H9 (cell line): ENCODE data around the gene CTBS. TPM values are rescaled to one million over a fixed set of nuclear protein-coding genes. Genes with fewer than 3 reads are reported as not detected.

Source experiments
- DNase-seq: peaks from one replicate; pipeline ENCODE4 v3.0.0-alpha.2; 2017
- H2AFZ ChIP-seq: one replicate; pipeline ENCODE4 v1.6.1; 2013; ENCODE audit warnings: mild to moderate bottlenecking, low read length, control low read depth, moderate library complexity
- H2AK5ac ChIP-seq: 2 replicates; pipeline ENCODE4 v1.6.1; 2013; ENCODE audit warnings: low read length, control low read depth, mixed read lengths; ENCODE audit not compliant: insufficient read length
- H2BK120ac ChIP-seq: one replicate; pipeline ENCODE4 v1.6.1; 2013; ENCODE audit warnings: low read depth, mild to moderate bottlenecking, low read length, control low read depth, inconsistent platforms; ENCODE audit not compliant: poor library complexity, severe bottlenecking
- H2BK12ac ChIP-seq: 2 replicates; pipeline ENCODE4 v1.6.1; 2013; ENCODE audit warnings: low read length, control low read depth, mixed read lengths, low read depth; ENCODE audit not compliant: insufficient read length
- H2BK15ac ChIP-seq: 2 replicates; pipeline ENCODE4 v1.6.1; 2013; ENCODE audit warnings: low read depth, low read length, control low read depth
- H2BK20ac ChIP-seq: one replicate; pipeline ENCODE4 v1.6.1; 2013; ENCODE audit warnings: low read depth, mild to moderate bottlenecking, low read length, control low read depth, inconsistent platforms; ENCODE audit not compliant: poor library complexity, severe bottlenecking
- H2BK5ac ChIP-seq: 2 replicates; pipeline ENCODE4 v1.6.1; 2013; ENCODE audit warnings: low read length, control low read depth, mixed read lengths; ENCODE audit not compliant: insufficient read length
- H3K14ac ChIP-seq: 2 replicates; pipeline ENCODE4 v1.6.1; 2013; ENCODE audit warnings: low read length, control low read depth; ENCODE audit not compliant: insufficient read depth
- H3K18ac ChIP-seq: 2 replicates; pipeline ENCODE4 v1.6.1; 2013; ENCODE audit warnings: low read depth, mild to moderate bottlenecking, mixed read lengths, low read length, control low read depth; ENCODE audit not compliant: insufficient read length
- H3K23ac ChIP-seq: 2 replicates; pipeline ENCODE4 v1.6.1; 2013; ENCODE audit warnings: low read length, control low read depth, mixed read lengths, low read depth; ENCODE audit not compliant: insufficient read length
- H3K23me2 ChIP-seq: 2 replicates; pipeline ENCODE4 v1.6.1; 2013; ENCODE audit warnings: low read depth, mild to moderate bottlenecking, mixed read lengths, low read length, control low read depth; ENCODE audit not compliant: insufficient read length, poor library complexity, severe bottlenecking
- H3K27ac ChIP-seq: 2 replicates; pipeline ENCODE4 v1.5.1; 2013; ENCODE audit warnings: low read length, control low read depth, mixed read lengths, low read depth; ENCODE audit not compliant: insufficient read length
- H3K27me3 ChIP-seq: 2 replicates; pipeline ENCODE4 v1.6.1; 2013; ENCODE audit warnings: low read length, control low read depth, inconsistent platforms; ENCODE audit not compliant: insufficient read depth
- H3K4ac ChIP-seq: 2 replicates; pipeline ENCODE4 v1.6.1; 2013; ENCODE audit warnings: low read depth, mild to moderate bottlenecking, control low read depth, inconsistent platforms, low read length, moderate library complexity
- H3K4me1 ChIP-seq: 2 replicates; pipeline ENCODE4 v1.6.1; 2013; ENCODE audit warnings: low read length, control low read depth, inconsistent platforms; ENCODE audit not compliant: insufficient read depth
- H3K4me2 ChIP-seq: 2 replicates; pipeline ENCODE4 v1.6.1; 2013; ENCODE audit warnings: low read length, control low read depth, mixed read lengths; ENCODE audit not compliant: insufficient read length, insufficient read depth
- H3K56ac ChIP-seq: 2 replicates; pipeline ENCODE4 v1.6.1; 2013; ENCODE audit warnings: low read depth, mild to moderate bottlenecking, mixed read lengths, low read length, control low read depth; ENCODE audit not compliant: insufficient read length
- H3K79me1 ChIP-seq: 2 replicates; pipeline ENCODE4 v1.6.1; 2013; ENCODE audit warnings: low read depth, mild to moderate bottlenecking, moderate library complexity, low read length, control low read depth, inconsistent platforms; ENCODE audit not compliant: insufficient read depth, poor library complexity, severe bottlenecking
- H3K79me2 ChIP-seq: 2 replicates; pipeline ENCODE4 v1.6.1; 2013; ENCODE audit warnings: low read length, control low read depth, inconsistent platforms; ENCODE audit not compliant: insufficient read depth
- H3K9ac ChIP-seq: 2 replicates; pipeline ENCODE4 v1.6.1; 2013; ENCODE audit warnings: low read length, control low read depth, mixed read lengths; ENCODE audit not compliant: insufficient read length; ENCODE audit errors: extremely low read depth
- H3K9me3 ChIP-seq: one replicate; pipeline ENCODE4 v1.6.1; 2013; ENCODE audit warnings: low read depth, low read length, inconsistent platforms; ENCODE audit not compliant: control insufficient read depth
- H3T11ph ChIP-seq: one replicate; pipeline ENCODE4 v1.6.1; 2013; ENCODE audit warnings: mild to moderate bottlenecking, low read length, control low read depth, inconsistent platforms
- H4K20me1 ChIP-seq: one replicate; pipeline ENCODE4 v1.6.1; 2013; ENCODE audit not compliant: control insufficient read depth, insufficient read length, insufficient read depth
- H4K5ac ChIP-seq: 2 replicates; pipeline ENCODE4 v1.6.1; 2013; ENCODE audit warnings: low read depth, mild to moderate bottlenecking, mixed read lengths, low read length, control low read depth; ENCODE audit not compliant: insufficient read length
- H4K8ac ChIP-seq: replicated peaks from 2 replicates; pipeline ENCODE4 v1.6.1; 2013; ENCODE audit warnings: low read length, control low read depth, mixed read lengths, low read depth; ENCODE audit not compliant: insufficient read length
- H4K91ac ChIP-seq: 2 replicates; pipeline ENCODE4 v1.6.1; 2013; ENCODE audit warnings: low read depth, mild to moderate bottlenecking, moderate library complexity, mixed read lengths, low read length, control low read depth; ENCODE audit not compliant: insufficient read length
- H3K27ac Mint-ChIP-seq, 3 experiments: 2 replicates in 2 of 3; 3 replicates in 1 of 3; pipeline ENCODE4 v1.8.0; 2020 to 2021; ENCODE audit warnings: mixed read lengths in 3 of 3, mild to moderate bottlenecking in 1 of 3, moderate library complexity in 1 of 3
- H3K27me3 Mint-ChIP-seq: 2 replicates; pipeline ENCODE4 v1.8.0; 2021; ENCODE audit warnings: low read depth, mild to moderate bottlenecking, moderate library complexity, mixed read lengths
- H3K36me3 Mint-ChIP-seq, 3 experiments: 2 replicates in 2 of 3; 3 replicates in 1 of 3; pipeline ENCODE4 v1.8.0; 2020 to 2021; ENCODE audit warnings: low read depth in 3 of 3, mixed read lengths in 3 of 3; ENCODE audit not compliant: insufficient read depth in 1 of 3
- H3K4me1 Mint-ChIP-seq, 2 experiments: 2 replicates each; pipeline ENCODE4 v1.8.0; 2020; ENCODE audit warnings: mixed read lengths in 2 of 2
- H3K4me3 Mint-ChIP-seq, 2 experiments: 2 replicates in 1 of 2; 3 replicates in 1 of 2; pipeline ENCODE4 v1.8.0; 2020 to 2021; ENCODE audit warnings: mild to moderate bottlenecking in 2 of 2, mixed read lengths in 2 of 2, moderate library complexity in 1 of 2
- H3K9me3 Mint-ChIP-seq, 2 experiments: 2 replicates in 1 of 2; 3 replicates in 1 of 2; pipeline ENCODE4 v1.8.0; 2020; ENCODE audit warnings: mild to moderate bottlenecking in 2 of 2, mixed read lengths in 2 of 2, moderate library complexity in 1 of 2
- CTCF ChIP-seq: fragments of 200-600 bp; sonication (generic); conservative IDR thresholded peaks from 3 replicates; pipeline ENCODE4 v1.8.0; 2021; ENCODE audit warnings: antibody characterized with exemption, mild to moderate bottlenecking
- WGBS: extraction: QIAGEN DNeasy Blood & Tissue Kit; methylation state at CpG from one replicate; pipeline ENCODE4 v1.1.7; 2013; ENCODE audit warnings: missing lambda C conversion rate, low lambda C conversion rate, mixed read lengths; ENCODE audit not compliant: insufficient read length; ENCODE audit errors: extremely low coverage; 5-methylcytosine and 5-hydroxymethylcytosine counted together
- total RNA-seq: library from RNA; stranded (reverse); gene quantifications from 2 replicates; pipeline ENCODE4 v1.2.1, GENCODE V29; 2021

CTBS gene
- total RNA-seq, 1 experiment from 2014 or later: 2.8 TPM

- no peak overlapping the region for H3T11ph ChIP-seq
- H3K4ac ChIP-seq: no peak overlapping the region
- H4K91ac ChIP-seq: no peak overlapping the region
- peaks cover 3% of the 10 kb centered on the region; the same call in 1 of the 2 replicates for H3K4me1 ChIP-seq
- no peaks in the 10 kb centered on the region for H3K27me3 ChIP-seq
- H3K27ac ChIP-seq: peak overlapping the region; percentile 12
- H3K23me2 ChIP-seq: peaks cover 4% of the 10 kb centered on the region
- Mint-ChIP-seq H3K4me1 (peaks cover 23 to 26% of the 10 kb centered on the region in 2 experiments), H3K9me3 (peaks cover 16 to 18% of the 10 kb centered on the region in 2 experiments), H3K27ac (peak overlapping the region; percentile 22 to 98 (median 94); a peak in 4 of 7 replicates), H3K36me3 (peaks cover 5 to 11% (median 5%) of the 10 kb centered on the region in 3 experiments; a peak in 6 of 7 replicates), H3K4me3 (peak overlapping the region; percentile 97 to 100), H3K27me3 (no peaks in the 10 kb centered on the region; the same call in 1 of the 2 replicates)
- H2BK12ac ChIP-seq: no peak overlapping the region
- peak overlapping the region; percentile 67 for H3K4me2 ChIP-seq
- no peak overlapping the region for H4K5ac ChIP-seq
- H4K8ac ChIP-seq: no peak overlapping the region
- H2BK120ac ChIP-seq: no peak overlapping the region
- DNase-seq: no peak
- no peak overlapping the region for H2AFZ ChIP-seq
- no peak overlapping the region for H3K14ac ChIP-seq
- WGBS: no CpG with 5 or more reads among the region's 26 CpGs
- H2BK5ac ChIP-seq: no peak overlapping the region
- H4K20me1 ChIP-seq: no peaks in the 10 kb centered on the region
- peaks cover 8% of the 10 kb centered on the region; the same call in 1 of the 2 replicates for H3K79me2 ChIP-seq
- H3K9ac ChIP-seq: peak overlapping the region; percentile 20
- no peaks in the 10 kb centered on the region for H3K79me1 ChIP-seq
- H3K23ac ChIP-seq: no peak overlapping the region
- no peaks in the 10 kb centered on the region for H3K9me3 ChIP-seq
- no peak overlapping the region for H3K56ac ChIP-seq
- H2BK20ac ChIP-seq: no peak overlapping the region
- TF ChIP-seq CTCF: no peak
- no peak overlapping the region for H2BK15ac ChIP-seq
- H2AK5ac ChIP-seq: no peak overlapping the region
- H3K18ac ChIP-seq: no peak overlapping the region
Measured at GRCh38 chr1:84506729-84507453, 67.3 kb downstream of the CTBS start.
